HG02763 (cell line): ENCODE measurements around the gene EDNRB.
A peak's percentile ranks its signal among the peaks of the same experiment; 100 is the strongest.
"Not testable (repeated sequence)": the region's sequence is repeated elsewhere in the genome, so short reads cannot be mapped to it uniquely, and the experiment has no call there.

Source experiments
- ATAC-seq: cut with Tn5 transposase; IDR thresholded peaks from one replicate; pipeline ENCODE4 v1.9.1; 2021; ENCODE audit warnings: mild to moderate bottlenecking, moderate library complexity; ENCODE audit not compliant: unreplicated experiment

EDNRB gene

GRCh38 chr13:77918391-77919245, at the start of gene EDNRB:
Gene EDNRB (minus strand): TSS chr13:77918831. CDS start chr13:77918573, 258 bp downstream.
- no peak for ATAC-seq

GRCh38 chr13:77966671-77967070, 48.0 kb upstream of the EDNRB start:
- no peak for ATAC-seq

- no peak for ATAC-seq
Measured at GRCh38 chr13:77952737-77953136, 34.1 kb upstream of the EDNRB start.

GRCh38 chr13:77952276-77952675, 33.6 kb upstream of the EDNRB start:
- no peak for ATAC-seq

- ATAC-seq = no peak
Measured at GRCh38 chr13:77946522-77946921, 27.9 kb upstream of the EDNRB start.

- ATAC-seq = not testable (repeated sequence)
Measured at GRCh38 chr13:77935063-77935462, 16.4 kb upstream of the EDNRB start.

- peak; percentile 84 for ATAC-seq
Measured at GRCh38 chr13:77930430-77930829, 11.8 kb upstream of the EDNRB start.

- peak; percentile 83 for ATAC-seq
Measured at GRCh38 chr13:77928909-77929308, 10.3 kb upstream of the EDNRB start.

GRCh38 chr13:77925616-77926015, 7.0 kb upstream of the EDNRB start:
- no peak for ATAC-seq

- ATAC-seq = no peak
Measured at GRCh38 chr13:77919921-77920294, 1.3 kb upstream of the EDNRB start.

- no peak for ATAC-seq
Measured at GRCh38 chr13:77919246-77919920, 752 bp upstream of the EDNRB start.

GRCh38 chr13:77916488-77916887, 2.1 kb downstream of the EDNRB start:
- no peak for ATAC-seq

- no peak for ATAC-seq
Measured at GRCh38 chr13:77915686-77916085, 2.9 kb downstream of the EDNRB start.

- ATAC-seq = no peak
Measured at GRCh38 chr13:77913003-77913402, 5.6 kb downstream of the EDNRB start.

GRCh38 chr13:77911751-77912150, 6.9 kb downstream of the EDNRB start:
- ATAC-seq = no peak

- ATAC-seq = no peak
Measured at GRCh38 chr13:77909827-77910226, 8.8 kb downstream of the EDNRB start.

GRCh38 chr13:77908531-77908930, 10.1 kb downstream of the EDNRB start:
- no peak for ATAC-seq

GRCh38 chr13:77907666-77908341, 10.8 kb downstream of the EDNRB start:
- no peak for ATAC-seq

GRCh38 chr13:77904031-77904430, 14.6 kb downstream of the EDNRB start:
- ATAC-seq = no peak

GRCh38 chr13:77903435-77903834, 15.2 kb downstream of the EDNRB start:
- no peak for ATAC-seq

GRCh38 chr13:77902319-77902963, 16.2 kb downstream of the EDNRB start:
- ATAC-seq = no peak
